C4-2B (cell line): ENCODE results near the gene TBK1.

ENCODE experiments used
- H3K27ac ChIP-seq: fragments of 450-650 bp; 2 replicates; pipeline ENCODE4 v1.5.1; 2017
- ZFX ChIP-seq: fragments of 450-650 bp; IDR thresholded peaks from 2 replicates; pipeline ENCODE4 v1.6.1; 2017
- TF ChIP-seq, protein P1 (sequence below): fragments of 450-650 bp; conservative IDR thresholded peaks from 2 replicates; pipeline ENCODE4 v1.5.1; 2017; ENCODE audit warnings: mild to moderate bottlenecking

The TBK1 gene

DNA sequence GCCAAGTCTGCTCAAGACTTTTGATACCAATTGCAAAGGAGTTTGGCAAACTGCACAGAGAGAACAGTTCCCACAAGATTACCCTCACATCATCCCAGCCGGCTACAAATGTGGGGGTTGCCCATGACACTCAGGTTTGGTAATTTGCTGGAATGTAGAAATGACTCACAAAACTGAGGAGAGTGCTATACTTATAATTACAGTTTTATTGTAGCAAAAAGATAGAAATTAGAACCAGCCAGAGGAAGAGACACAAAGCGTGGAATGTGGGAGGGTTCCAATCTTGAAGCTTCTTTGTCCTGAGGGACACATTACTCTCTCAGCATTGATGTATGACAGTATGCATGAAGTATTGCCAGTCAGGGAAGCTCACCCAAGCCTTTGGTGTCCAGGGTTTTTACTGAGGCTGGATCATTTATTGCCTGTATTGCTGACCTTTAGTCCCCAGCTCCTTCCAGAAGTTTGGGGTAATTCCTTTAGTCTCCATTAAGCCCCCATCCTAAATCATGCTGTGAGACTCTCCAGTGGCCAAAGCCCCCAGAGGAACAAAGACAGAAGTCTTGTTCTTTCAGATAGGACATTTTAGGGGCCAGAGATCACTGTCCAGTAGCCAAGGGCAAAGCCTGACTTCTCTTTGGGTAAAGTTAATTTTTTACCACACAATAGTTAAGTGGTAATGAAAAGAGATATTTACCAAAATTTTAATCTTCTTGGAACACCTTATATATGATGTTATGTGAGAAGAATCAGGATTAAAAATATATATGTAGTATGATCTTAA, 9.9 kb downstream of the TBK1 start:
- no peak overlapping the region for H3K27ac ChIP-seq
- TF ChIP-seq ZFX = no peak
- TF ChIP-seq, protein P1, sequence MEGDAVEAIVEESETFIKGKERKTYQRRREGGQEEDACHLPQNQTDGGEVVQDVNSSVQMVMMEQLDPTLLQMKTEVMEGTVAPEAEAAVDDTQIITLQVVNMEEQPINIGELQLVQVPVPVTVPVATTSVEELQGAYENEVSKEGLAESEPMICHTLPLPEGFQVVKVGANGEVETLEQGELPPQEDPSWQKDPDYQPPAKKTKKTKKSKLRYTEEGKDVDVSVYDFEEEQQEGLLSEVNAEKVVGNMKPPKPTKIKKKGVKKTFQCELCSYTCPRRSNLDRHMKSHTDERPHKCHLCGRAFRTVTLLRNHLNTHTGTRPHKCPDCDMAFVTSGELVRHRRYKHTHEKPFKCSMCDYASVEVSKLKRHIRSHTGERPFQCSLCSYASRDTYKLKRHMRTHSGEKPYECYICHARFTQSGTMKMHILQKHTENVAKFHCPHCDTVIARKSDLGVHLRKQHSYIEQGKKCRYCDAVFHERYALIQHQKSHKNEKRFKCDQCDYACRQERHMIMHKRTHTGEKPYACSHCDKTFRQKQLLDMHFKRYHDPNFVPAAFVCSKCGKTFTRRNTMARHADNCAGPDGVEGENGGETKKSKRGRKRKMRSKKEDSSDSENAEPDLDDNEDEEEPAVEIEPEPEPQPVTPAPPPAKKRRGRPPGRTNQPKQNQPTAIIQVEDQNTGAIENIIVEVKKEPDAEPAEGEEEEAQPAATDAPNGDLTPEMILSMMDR = no peak

DNA sequence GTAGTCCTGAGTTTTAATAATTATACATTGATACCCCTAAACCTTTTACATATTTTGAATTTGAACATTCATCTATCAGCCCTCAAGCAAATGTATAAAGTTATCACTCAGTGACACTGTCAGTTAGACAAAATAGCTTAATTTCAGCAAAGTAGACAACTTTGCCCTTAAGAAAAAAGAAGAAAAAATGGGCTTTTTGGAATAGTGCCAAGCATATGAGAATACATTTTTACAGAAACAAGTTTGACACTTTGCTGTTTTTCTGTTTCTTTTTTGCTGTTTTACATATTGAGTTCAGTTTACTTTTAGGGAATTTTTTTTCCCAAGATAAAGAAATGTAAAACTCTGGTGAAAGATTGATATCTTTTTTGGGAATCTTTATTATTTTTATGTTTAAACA, 14.3 kb downstream of the TBK1 start:
- no peak overlapping the region for H3K27ac ChIP-seq
- TF ChIP-seq, protein P1 = no peak
- TF ChIP-seq ZFX = no peak

DNA sequence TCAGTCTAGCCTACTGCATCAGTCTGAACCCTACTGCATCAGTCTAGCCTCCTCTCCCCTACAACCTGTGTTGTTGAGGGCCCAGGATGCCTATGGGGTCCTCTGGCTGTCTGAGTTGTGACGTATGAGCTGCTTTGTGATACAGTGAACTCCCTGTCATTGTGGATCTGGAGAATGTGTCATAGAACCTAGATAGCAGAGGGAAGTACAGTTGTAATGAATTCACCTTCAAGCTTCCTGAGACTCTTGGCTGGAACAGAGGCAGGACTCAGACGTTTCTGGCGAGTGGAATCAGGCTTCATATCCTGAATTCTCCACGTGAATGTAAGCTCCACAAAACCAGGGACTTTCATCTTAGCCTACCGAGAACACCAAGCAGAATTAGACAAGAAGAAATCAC, 17.0 kb downstream of the TBK1 start:
- TF ChIP-seq, protein P1 = no peak
- no peak for TF ChIP-seq ZFX

DNA sequence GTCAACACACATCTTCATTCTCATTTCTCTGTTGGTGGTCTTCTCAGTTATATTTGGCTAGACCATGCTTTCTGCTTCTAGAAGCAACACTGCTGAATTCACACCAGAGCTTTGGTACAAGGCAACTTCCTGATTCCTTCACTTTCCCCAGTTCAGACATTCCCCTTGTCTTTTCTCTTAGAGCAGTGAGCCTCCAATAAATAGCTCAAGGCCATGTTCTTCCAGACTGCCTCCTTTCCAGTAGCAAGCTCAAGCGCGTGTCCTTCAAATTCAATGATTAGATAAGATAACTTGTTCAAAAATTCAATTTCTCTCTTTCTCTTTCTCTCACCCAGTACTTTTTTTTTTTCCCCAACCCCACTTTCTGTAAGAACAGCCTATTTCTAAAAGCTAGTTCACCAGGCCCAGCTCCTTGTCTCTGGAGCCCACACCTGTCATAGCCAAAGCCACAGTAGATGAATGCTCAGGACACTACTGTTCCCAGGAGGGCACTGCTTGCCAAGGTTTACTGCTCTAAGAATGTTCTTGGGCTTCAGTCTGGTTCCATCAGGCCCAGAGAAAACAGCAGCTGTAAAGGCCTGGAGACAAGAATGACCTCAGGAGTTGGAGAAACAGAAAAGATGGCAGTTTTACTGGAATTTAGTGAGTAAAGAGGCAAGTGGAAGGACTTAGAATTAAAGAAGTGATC, 17.7 kb downstream of the TBK1 start:
- no peak overlapping the region for H3K27ac ChIP-seq
- TF ChIP-seq, protein P1 = no peak
- TF ChIP-seq ZFX = no peak

More for the DNA sequence above, 17.0 kb downstream of the TBK1 start:
- H3K27ac ChIP-seq = no peak overlapping the region

DNA sequence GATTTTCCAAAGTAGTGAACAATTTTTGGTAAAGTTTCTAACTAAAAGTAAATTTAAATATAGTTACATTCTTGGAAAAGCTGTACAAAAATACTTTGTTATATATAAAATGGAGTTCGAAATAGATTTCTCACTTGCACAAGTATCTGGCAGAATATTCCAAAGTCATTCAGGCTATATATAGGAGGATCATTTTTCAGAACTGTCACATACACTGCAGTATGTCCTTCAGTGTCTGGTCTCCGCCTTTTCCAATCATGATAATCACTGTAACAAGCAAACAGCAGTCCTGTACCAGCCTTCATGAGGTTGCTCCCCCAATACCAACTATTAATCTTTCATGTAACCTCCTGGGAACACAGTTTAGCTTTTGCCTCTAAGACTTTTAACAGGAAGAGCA, 18.6 kb downstream of the TBK1 start:
- no peak overlapping the region for H3K27ac ChIP-seq
- no peak for TF ChIP-seq ZFX
- TF ChIP-seq, protein P1 = no peak

DNA sequence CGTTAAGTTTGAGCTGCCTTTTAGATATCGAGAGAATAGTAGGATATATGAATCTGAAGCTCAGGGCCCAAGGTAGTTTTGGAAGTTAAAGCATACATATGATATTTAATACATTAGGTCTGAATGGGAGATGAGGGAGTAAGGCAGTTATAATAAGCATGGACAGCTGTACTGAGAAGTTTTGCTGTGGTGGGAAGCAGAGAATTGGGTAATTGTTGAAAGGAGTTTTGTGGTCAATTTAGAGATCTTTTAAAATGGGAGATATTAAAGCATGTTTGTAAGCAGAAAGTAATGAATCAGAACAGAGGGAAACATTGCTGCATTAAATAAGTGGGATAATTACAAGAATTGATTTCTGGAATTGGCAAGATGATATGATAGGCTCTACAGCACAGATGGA, 21.3 kb downstream of the TBK1 start:
- H3K27ac ChIP-seq = no peak overlapping the region
- TF ChIP-seq, protein P1 = no peak
- TF ChIP-seq ZFX = no peak

DNA sequence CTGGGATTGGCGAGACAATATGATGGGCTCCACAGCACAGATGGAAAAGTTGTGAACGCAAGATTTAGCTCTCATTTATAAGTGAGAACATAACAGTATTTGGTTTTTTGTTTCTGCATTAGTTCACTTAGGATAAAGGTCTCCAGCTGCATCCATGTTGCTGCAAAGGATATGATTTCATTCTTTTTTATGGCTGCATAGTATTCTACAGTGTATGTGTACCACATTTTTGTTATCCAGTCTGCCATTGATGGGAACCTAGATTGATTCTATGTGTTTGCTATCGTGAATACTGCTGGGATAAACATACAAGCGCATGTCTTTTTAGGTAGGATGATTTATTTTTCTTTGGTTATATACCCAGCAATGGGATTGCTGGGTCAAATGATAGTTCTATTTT, 23.6 kb downstream of the TBK1 start:
- no peak overlapping the region for H3K27ac ChIP-seq
- no peak for TF ChIP-seq ZFX
- TF ChIP-seq, protein P1 = no peak
